Measurements from ENCODE around the gene KCNJ4. TPM values are rescaled to one million over a fixed set of nuclear protein-coding genes. Genes with fewer than 3 reads are reported as not detected.

KCNJ4 gene
- total RNA-seq, 6 experiments from 2014 or later = not detected

DNA sequence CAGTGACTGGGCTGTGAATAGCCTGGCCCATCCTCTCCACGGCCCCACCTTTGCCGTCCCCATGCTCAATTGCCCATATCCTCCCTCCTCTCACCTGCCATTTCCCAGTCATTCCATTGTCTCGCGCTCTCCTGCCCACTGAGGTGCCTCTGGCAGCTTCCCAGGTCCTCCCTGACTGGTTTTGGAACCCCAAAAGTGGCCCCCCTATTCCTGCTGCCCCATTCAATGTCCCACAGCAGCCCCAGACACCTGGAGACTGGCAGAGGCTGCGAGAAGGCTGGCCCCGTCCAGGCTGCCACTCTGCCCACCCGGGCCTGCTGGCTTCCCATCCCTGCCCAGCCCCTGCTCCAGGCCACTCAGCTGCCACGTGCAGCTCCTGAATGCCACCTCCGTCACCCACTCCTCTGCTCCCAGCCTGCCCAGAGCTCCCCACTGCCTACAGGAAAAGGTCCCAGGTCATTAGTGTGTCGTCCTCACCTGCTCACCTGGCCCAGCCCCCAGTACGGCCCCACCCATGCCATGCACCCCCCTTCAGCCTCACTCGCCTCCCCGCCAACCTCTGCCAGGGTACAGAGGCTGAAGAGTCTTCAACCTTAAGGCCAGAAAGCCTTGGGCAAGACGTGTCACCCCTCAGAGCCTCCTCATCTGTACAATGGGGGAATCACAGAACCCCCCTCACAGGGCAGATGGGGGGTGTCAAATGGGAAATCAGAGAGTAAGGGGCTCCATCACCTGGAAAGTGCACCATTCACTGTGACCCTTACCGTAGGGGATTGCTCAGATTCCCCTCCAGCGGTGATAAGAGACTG is 37.5 kb downstream of the KCNJ4 start:
- H3K36me3 Mint-ChIP-seq (ENCODE audit: low read depth) = no peaks in the 10 kb centered on the region
- no peaks in the 10 kb centered on the region for H3K4me1 Mint-ChIP-seq (ENCODE audit: low read depth)
- H3K9me3 Mint-ChIP-seq = no peaks in the 10 kb centered on the region
- H3K27me3 Mint-ChIP-seq (ENCODE audit: insufficient read depth) = peaks cover 21% of the 10 kb centered on the region
- no peak overlapping the region for H3K27ac Mint-ChIP-seq
- no peak for DNase-seq
- TF ChIP-seq, protein P1, sequence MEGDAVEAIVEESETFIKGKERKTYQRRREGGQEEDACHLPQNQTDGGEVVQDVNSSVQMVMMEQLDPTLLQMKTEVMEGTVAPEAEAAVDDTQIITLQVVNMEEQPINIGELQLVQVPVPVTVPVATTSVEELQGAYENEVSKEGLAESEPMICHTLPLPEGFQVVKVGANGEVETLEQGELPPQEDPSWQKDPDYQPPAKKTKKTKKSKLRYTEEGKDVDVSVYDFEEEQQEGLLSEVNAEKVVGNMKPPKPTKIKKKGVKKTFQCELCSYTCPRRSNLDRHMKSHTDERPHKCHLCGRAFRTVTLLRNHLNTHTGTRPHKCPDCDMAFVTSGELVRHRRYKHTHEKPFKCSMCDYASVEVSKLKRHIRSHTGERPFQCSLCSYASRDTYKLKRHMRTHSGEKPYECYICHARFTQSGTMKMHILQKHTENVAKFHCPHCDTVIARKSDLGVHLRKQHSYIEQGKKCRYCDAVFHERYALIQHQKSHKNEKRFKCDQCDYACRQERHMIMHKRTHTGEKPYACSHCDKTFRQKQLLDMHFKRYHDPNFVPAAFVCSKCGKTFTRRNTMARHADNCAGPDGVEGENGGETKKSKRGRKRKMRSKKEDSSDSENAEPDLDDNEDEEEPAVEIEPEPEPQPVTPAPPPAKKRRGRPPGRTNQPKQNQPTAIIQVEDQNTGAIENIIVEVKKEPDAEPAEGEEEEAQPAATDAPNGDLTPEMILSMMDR (IDR thresholded peaks at IDR 0.05) = no peak
- H3K4me3 Mint-ChIP-seq = no peak overlapping the region

DNA sequence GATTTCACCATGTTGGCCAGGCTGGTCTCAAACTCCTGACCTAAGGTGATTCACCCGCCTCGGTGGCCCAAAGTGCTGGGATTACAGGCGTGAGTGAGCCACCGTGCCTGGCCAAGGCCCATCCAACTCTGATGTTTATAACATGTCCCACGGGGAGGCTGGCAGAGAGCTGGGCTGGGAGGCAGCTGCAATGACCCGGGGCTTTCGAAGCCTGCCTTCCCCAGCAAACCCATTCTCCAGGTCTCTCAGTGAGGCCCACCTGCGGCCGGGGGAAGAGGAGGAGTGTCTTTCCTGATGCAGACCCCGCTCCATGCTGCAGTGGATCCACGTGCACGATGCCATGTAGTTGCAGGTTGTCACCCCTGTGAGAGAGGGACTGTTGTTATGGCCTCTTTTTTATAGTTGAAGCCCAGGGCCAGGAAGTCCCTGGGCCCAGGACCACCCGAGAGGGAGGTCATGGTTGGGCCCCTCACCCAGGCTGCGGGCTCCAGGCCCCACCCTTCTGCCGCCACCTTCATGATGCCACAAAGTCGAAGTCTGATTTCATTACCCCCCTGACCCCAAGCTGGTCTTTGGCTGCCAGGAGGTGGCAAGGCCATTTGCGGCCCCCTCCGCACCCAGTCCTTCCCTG is 38.3 kb downstream of the KCNJ4 start:
- Mint-ChIP-seq H3K36me3 (ENCODE audit: low read depth) (no peaks in the 10 kb centered on the region), H3K9me3 (no peaks in the 10 kb centered on the region), H3K27ac (no peak overlapping the region), H3K27me3 (ENCODE audit: insufficient read depth) (peaks cover 19% of the 10 kb centered on the region), H3K4me3 (no peak overlapping the region), H3K4me1 (ENCODE audit: low read depth) (no peaks in the 10 kb centered on the region)
- DNase-seq = no peak
- TF ChIP-seq, protein P1 (IDR thresholded peaks at IDR 0.05) = no peak

DNA sequence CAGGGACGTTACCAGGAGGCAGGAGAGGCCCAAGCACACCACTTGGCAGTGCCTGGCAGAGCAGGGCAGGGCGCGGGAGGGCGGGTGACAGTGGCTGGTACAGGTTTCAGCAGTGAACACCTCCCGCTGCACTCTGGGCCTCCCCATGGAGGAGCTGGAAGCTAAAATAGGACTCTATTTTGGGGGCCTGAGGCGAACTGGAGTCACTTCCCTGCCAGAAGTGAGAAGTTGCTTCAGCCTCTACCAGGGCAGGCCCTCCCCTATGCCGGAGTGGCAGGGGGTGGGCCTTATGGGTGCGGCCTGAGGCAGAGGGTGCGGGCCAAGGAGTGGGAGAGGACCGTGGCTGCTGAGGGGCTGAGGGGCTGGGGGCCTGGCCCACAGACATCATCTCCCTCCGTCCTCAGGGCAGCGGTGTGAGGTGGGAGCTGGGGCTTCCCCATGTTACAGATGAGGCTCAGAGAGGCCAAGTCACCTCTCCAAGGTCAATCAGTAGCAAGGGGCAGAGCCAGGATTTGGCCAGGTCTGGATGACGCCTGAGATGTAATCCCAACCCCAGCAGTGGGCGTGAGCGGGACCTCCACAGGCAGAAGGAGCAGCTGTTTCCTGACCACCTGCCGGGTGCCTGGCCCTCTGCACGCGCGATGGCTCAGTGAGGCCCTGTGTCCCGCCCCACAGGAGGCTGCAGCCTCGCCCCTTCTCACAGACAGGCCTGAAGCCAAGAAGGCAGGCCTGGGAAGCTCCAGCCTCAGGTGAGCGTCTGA is 39.3 kb downstream of the KCNJ4 start:
- Mint-ChIP-seq H3K9me3 (no peaks in the 10 kb centered on the region), H3K36me3 (ENCODE audit: low read depth) (no peaks in the 10 kb centered on the region), H3K27ac (no peak overlapping the region), H3K27me3 (ENCODE audit: insufficient read depth) (peaks cover 18% of the 10 kb centered on the region), H3K4me3 (no peak overlapping the region), H3K4me1 (ENCODE audit: low read depth) (no peaks in the 10 kb centered on the region)
- no peak for DNase-seq
- TF ChIP-seq, protein P1 (IDR thresholded peaks at IDR 0.05) = no peak

DNA sequence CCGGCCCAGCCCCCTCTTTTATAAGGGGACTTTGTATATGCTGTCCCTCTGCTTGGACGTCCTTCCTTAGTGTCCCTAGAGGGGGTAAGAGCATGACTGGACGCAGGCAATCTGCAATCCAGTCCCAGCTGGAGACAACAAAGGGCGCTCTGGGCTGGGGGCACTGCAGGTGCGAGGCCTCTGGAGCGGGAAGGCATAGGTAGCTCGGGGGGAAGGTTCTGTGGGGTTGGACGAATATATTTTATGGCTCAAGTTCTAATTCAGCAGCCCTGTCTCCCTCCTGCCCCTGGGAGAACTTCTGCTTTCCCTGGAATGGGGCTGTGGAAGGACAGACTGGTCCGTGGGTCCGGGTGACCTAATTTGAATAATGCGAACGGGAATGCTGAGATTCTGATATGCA is 40.0 kb downstream of the KCNJ4 start:
- H3K27me3 Mint-ChIP-seq (ENCODE audit: insufficient read depth) = peaks cover 18% of the 10 kb centered on the region
- no peak for DNase-seq

DNA sequence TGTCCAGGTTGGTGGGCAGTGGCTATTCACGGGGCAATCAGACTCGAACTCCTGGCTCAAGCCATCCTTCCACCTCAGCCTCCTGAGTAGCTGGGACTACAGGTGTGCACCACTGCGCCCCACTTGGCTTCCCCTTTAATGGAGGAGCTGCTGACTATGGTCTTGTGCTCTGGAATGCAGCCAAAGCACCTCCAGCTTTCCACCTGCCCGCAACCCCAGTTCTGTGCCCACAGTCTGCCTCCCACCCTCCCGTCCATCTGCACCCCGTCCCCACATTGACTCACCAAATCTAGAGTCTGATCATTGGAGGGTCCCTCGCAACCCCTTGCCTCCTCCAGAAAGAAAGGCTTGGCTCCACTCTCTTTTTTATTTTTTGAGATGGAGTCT is 41.0 kb downstream of the KCNJ4 start:
- H3K27ac Mint-ChIP-seq = no peak overlapping the region
- H3K9me3 Mint-ChIP-seq = no peaks in the 10 kb centered on the region; the same call in 1 of the 2 replicates
- peaks cover 17% of the 10 kb centered on the region for H3K27me3 Mint-ChIP-seq (ENCODE audit: insufficient read depth)
- DNase-seq = no peak
- no peaks in the 10 kb centered on the region for H3K36me3 Mint-ChIP-seq (ENCODE audit: low read depth)
- H3K4me1 Mint-ChIP-seq (ENCODE audit: low read depth) = no peaks in the 10 kb centered on the region
- no peak overlapping the region for H3K4me3 Mint-ChIP-seq
- TF ChIP-seq, protein P1 (IDR thresholded peaks at IDR 0.05) = no peak

More for the DNA sequence above, 40.0 kb downstream of the KCNJ4 start:
- no peak overlapping the region for H3K27ac Mint-ChIP-seq
- TF ChIP-seq, protein P1 (IDR thresholded peaks at IDR 0.05) = no peak
- H3K36me3 Mint-ChIP-seq (ENCODE audit: low read depth) = no peaks in the 10 kb centered on the region
- H3K4me3 Mint-ChIP-seq = no peak overlapping the region
- no peaks in the 10 kb centered on the region; the same call in 1 of the 2 replicates for H3K9me3 Mint-ChIP-seq
- no peaks in the 10 kb centered on the region for H3K4me1 Mint-ChIP-seq (ENCODE audit: low read depth)

Data from HFFc6 (cell line).